HepG2 (cell line): ENCODE measurements around the gene ITK. TPM values are rescaled to one million over a fixed set of nuclear protein-coding genes. Genes with fewer than 3 reads are reported as not detected.

Experiments used
- HOXD1 ChIP-seq: sonication (generic); formaldehyde crosslinking; IDR thresholded peaks from 2 replicates; pipeline ENCODE4 v1.5.0; 2020; ENCODE audit warnings: missing genetic modification reagents
- KMT2A ChIP-seq: sonication (generic); formaldehyde crosslinking; IDR thresholded peaks from 2 replicates; pipeline ENCODE4 v1.4.0; 2020; ENCODE audit warnings: missing genetic modification reagents
- LRRFIP1 ChIP-seq: sonication (generic); formaldehyde crosslinking; conservative IDR thresholded peaks from 2 replicates; pipeline ENCODE4 v1.4.0; 2020; ENCODE audit warnings: missing genetic modification reagents
- MEF2D ChIP-seq: sonication (generic); formaldehyde crosslinking; IDR thresholded peaks from 2 replicates; pipeline ENCODE4 v1.5.1; 2020; ENCODE audit warnings: mild to moderate bottlenecking, missing genetic modification reagents
- MIER2 ChIP-seq: IDR thresholded peaks from 2 replicates; pipeline ENCODE4 v1.6.1; 2016; ENCODE audit warnings: missing biosample characterization, missing genetic modification reagents
- MTA1 ChIP-seq: sonication (generic); formaldehyde crosslinking; IDR thresholded peaks from 2 replicates; pipeline ENCODE4 v1.4.0; 2020; ENCODE audit warnings: missing genetic modification reagents, mild to moderate bottlenecking, borderline replicate concordance
- MXD1 ChIP-seq: sonication (generic); formaldehyde crosslinking; IDR thresholded peaks from 2 replicates; pipeline ENCODE4 v1.4.0; 2020; ENCODE audit warnings: mild to moderate bottlenecking, missing genetic modification reagents
- NONO ChIP-seq, 2 experiments: fragments of 450-650 bp in 1 of 2; sonication (generic) in 1 of 2; formaldehyde crosslinking in 1 of 2; IDR thresholded peaks in 1 of 2; conservative IDR thresholded peaks in 1 of 2; 2 replicates each; pipeline versions ENCODE4 v1.6.1 to v1.8.0; 2017 to 2022; ENCODE audit warnings: mild to moderate bottlenecking in 1 of 2, missing genetic modification reagents in 1 of 2, moderate library complexity in 1 of 2
- NR0B2 ChIP-seq: sonication (generic); formaldehyde crosslinking; IDR thresholded peaks from 2 replicates; pipeline ENCODE4 v1.4.0; 2020; ENCODE audit warnings: mild to moderate bottlenecking, missing genetic modification reagents
- POLR2AphosphoS5 ChIP-seq: IDR thresholded peaks from 2 replicates; pipeline ENCODE4 v1.6.1; 2012; ENCODE audit warnings: low read depth, low read length
- RXRA ChIP-seq: sonication (generic); formaldehyde crosslinking; IDR thresholded peaks from 2 replicates; pipeline ENCODE4 v1.5.1; 2020; ENCODE audit warnings: missing genetic modification reagents
- SCMH1 ChIP-seq: sonication (generic); formaldehyde crosslinking; IDR thresholded peaks from 2 replicates; pipeline ENCODE4 v1.9.0; 2021; ENCODE audit warnings: missing genetic modification reagents, mild to moderate bottlenecking, borderline replicate concordance
- SP5 ChIP-seq: IDR thresholded peaks from 2 replicates; pipeline ENCODE4 v1.6.1; 2016; ENCODE audit warnings: low read depth, borderline replicate concordance
- STAT5B ChIP-seq: sonication (generic); formaldehyde crosslinking; IDR thresholded peaks from 2 replicates; pipeline ENCODE4 v1.4.0; 2020; ENCODE audit warnings: missing genetic modification reagents
- U2AF1 ChIP-seq: fragments of 200-400 bp; formaldehyde crosslinking; optimal IDR thresholded peaks from 2 replicates; pipeline ENCODE3; 2017; ENCODE audit warnings: mild to moderate bottlenecking, low read depth, low read length
- ZFP41 ChIP-seq: sonication (generic); formaldehyde crosslinking; IDR thresholded peaks from 2 replicates; pipeline ENCODE4 v1.4.0; 2020; ENCODE audit warnings: mild to moderate bottlenecking, missing genetic modification reagents, borderline replicate concordance
- ZNF747 ChIP-seq: sonication (generic); formaldehyde crosslinking; IDR thresholded peaks from 2 replicates; pipeline ENCODE4 v1.8.1; 2023; ENCODE audit warnings: missing genetic modification reagents, mild to moderate bottlenecking, borderline replicate concordance
- ZNF766 ChIP-seq: sonication (generic); formaldehyde crosslinking; IDR thresholded peaks from 2 replicates; pipeline ENCODE4 v1.5.0; 2020; ENCODE audit warnings: missing genetic modification reagents, borderline replicate concordance
- ZSCAN12 ChIP-seq: sonication (generic); formaldehyde crosslinking; IDR thresholded peaks from 2 replicates; pipeline ENCODE4 v1.9.0; 2021; ENCODE audit warnings: mild to moderate bottlenecking, missing genetic modification reagents
- ZSCAN22 ChIP-seq: sonication (generic); formaldehyde crosslinking; IDR thresholded peaks from 2 replicates; pipeline ENCODE4 v1.4.0; 2020; ENCODE audit warnings: mild to moderate bottlenecking, missing genetic modification reagents
- polyA plus RNA-seq, 8 experiments: library from polyadenylated mRNA; depleted of rRNA in 3 of 8; stranded (reverse) in 7 of 8; unstranded in 1 of 8; fragments of >200 nt; fragmentation: Illumina TruSeq in 4 of 8; extraction: Trizol in 4 of 8; gene quantifications; 2 replicates each; pipeline versions ENCODE4 v1.2.1 to v1.2.3, GENCODE V29; 2011 to 2016; ENCODE audit warnings: low read depth in 4 of 8, missing spikeins in 1 of 8, mixed read lengths in 1 of 8; ENCODE audit not compliant: insufficient read depth in 1 of 8
- total RNA-seq, 5 experiments: library from RNA; depleted of rRNA; stranded (reverse); fragments of >200 nt; fragmentation: Illumina TruSeq; extraction: Trizol; gene quantifications; 2 replicates each; pipeline ENCODE4 v1.2.3, GENCODE V29; 2016; ENCODE audit warnings: low read depth in 1 of 5
- TF ChIP-seq, protein P1 (sequence below): sonication (generic); formaldehyde crosslinking; IDR thresholded peaks from 2 replicates; pipeline ENCODE4 v1.5.0; 2020; ENCODE audit warnings: mild to moderate bottlenecking, missing genetic modification reagents
- TF ChIP-seq, protein P2 (sequence below): IDR thresholded peaks from 2 replicates; pipeline ENCODE4 v1.6.1; 2016; ENCODE audit warnings: missing biosample characterization, missing genetic modification reagents, low read depth

ITK gene
- total and polyA plus RNA-seq, 2 of the 13 experiments (the other 11 are each of a cell fraction or from before 2014, with no cell fraction given): 0.01 TPM; not detected in 1

GRCh38 chr5:157265714-157266285 lies 85.2 kb downstream of the ITK start, which contains the start of gene CYFIP2 (continued):
- TF ChIP-seq, protein P1, sequence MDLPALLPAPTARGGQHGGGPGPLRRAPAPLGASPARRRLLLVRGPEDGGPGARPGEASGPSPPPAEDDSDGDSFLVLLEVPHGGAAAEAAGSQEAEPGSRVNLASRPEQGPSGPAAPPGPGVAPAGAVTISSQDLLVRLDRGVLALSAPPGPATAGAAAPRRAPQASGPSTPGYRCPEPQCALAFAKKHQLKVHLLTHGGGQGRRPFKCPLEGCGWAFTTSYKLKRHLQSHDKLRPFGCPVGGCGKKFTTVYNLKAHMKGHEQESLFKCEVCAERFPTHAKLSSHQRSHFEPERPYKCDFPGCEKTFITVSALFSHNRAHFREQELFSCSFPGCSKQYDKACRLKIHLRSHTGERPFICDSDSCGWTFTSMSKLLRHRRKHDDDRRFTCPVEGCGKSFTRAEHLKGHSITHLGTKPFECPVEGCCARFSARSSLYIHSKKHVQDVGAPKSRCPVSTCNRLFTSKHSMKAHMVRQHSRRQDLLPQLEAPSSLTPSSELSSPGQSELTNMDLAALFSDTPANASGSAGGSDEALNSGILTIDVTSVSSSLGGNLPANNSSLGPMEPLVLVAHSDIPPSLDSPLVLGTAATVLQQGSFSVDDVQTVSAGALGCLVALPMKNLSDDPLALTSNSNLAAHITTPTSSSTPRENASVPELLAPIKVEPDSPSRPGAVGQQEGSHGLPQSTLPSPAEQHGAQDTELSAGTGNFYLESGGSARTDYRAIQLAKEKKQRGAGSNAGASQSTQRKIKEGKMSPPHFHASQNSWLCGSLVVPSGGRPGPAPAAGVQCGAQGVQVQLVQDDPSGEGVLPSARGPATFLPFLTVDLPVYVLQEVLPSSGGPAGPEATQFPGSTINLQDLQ (CRISPR knock-in tag): no peak
- TF ChIP-seq U2AF1: no peak
- TF ChIP-seq, protein P2, sequence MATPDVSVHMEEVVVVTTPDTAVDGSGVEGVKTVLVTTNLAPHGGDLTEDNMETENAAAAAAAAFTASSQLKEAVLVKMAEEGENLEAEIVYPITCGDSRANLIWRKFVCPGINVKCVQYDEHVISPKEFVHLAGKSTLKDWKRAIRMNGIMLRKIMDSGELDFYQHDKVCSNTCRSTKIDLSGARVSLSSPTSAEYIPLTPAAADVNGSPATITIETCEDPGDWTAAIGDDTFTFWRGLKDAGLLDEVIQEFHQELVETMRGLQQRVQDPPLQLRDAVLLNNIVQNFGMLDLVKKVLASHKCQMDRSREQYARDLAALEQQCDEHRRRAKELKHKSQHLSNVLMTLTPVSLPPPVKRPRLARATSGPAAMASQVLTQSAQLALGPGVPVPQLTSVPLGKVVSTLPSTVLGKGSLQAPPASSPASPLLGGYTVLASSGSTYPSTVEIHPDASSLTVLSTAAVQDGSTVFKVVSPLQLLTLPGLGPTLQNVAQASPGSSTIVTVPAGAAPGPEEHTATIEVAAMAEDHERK (CRISPR knock-in tag): no peak
- no peak for TF ChIP-seq SCMH1
- no peak for TF ChIP-seq MEF2D (CRISPR knock-in tag)
- TF ChIP-seq ZNF747 (CRISPR knock-in tag): no peak
- TF ChIP-seq RXRA: no peak
- no peak for TF ChIP-seq STAT5B
- peak; percentile 40; the same call in 1 of the 2 replicates for TF ChIP-seq POLR2AphosphoS5
- TF ChIP-seq NONO (IDR thresholded peaks at IDR 0.05): no peak
- TF ChIP-seq NONO (CRISPR knock-in tag; conservative IDR thresholded peaks at IDR 0.05): no peak
- TF ChIP-seq SP5: 0 out of 2 replicates have a peak, but pooled peaks have one; percentile 36
- no peak for TF ChIP-seq MXD1 (CRISPR knock-in tag)
- TF ChIP-seq HOXD1: no peak
- no peak for TF ChIP-seq ZNF766
- no peak for TF ChIP-seq MIER2
- no peak for TF ChIP-seq ZSCAN12
- no peak for TF ChIP-seq LRRFIP1 (CRISPR knock-in tag)
- no peak for TF ChIP-seq ZFP41 (CRISPR knock-in tag)
- TF ChIP-seq KMT2A (CRISPR knock-in tag): no peak
- no peak for TF ChIP-seq NR0B2
- TF ChIP-seq ZSCAN22 (CRISPR knock-in tag): no peak
- no peak for TF ChIP-seq MTA1 (CRISPR knock-in tag)
